Measurements from ENCODE around the gene GGT7. TPM values are rescaled to one million over a fixed set of nuclear protein-coding genes. Genes with fewer than 3 reads are reported as not detected.
"Not testable (repeated sequence)": the region's sequence is repeated elsewhere in the genome, so short reads cannot be mapped to it uniquely, and the experiment has no call there.

Gene GGT7, protein sequence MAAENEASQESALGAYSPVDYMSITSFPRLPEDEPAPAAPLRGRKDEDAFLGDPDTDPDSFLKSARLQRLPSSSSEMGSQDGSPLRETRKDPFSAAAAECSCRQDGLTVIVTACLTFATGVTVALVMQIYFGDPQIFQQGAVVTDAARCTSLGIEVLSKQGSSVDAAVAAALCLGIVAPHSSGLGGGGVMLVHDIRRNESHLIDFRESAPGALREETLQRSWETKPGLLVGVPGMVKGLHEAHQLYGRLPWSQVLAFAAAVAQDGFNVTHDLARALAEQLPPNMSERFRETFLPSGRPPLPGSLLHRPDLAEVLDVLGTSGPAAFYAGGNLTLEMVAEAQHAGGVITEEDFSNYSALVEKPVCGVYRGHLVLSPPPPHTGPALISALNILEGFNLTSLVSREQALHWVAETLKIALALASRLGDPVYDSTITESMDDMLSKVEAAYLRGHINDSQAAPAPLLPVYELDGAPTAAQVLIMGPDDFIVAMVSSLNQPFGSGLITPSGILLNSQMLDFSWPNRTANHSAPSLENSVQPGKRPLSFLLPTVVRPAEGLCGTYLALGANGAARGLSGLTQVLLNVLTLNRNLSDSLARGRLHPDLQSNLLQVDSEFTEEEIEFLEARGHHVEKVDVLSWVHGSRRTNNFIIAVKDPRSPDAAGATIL
- 22.0 TPM for total RNA-seq
- long read RNA-seq, partial matches to known transcripts, result 7 of 21 reads
- long read RNA-seq, other reads (novel, unspliced or antisense), result 14 of 21 reads

DNA sequence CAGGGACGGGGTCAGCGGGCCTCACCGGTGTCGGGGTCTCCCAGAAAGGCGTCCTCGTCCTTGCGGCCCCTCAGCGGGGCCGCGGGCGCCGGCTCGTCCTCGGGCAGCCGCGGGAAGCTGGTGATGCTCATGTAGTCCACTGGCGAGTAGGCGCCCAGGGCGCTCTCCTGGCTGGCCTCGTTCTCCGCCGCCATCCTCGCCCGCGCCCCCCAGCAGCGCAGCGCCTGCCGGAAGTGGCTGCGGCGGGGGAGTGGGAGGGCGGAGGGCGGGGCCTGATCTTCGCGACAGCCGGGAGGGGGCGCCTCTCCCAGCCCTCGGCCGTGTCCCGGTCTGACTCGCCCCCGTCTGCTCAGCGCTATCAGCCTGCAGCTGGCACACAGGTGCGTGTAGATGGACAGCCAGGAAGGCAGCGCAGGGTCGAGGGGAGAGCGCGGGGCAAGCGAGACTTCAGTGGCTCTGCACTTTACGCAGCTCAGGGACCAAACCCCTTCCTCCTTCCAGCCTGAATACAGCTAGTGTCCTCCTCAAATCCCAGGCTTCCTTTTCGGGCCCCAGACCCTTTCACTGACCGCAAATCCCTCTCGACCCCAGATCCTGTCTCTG, at the start of gene GGT7:
GGT7 (minus strand) TSS at position 235 of the 603 bp plus-strand sequence; CDS start at position 194, 41 bp downstream.
- DNase-seq, result peak; percentile 91
- peak; percentile 66 for ATAC-seq
- intact Hi-C loops (cut with micrococcal nuclease), result no loop called here

DNA sequence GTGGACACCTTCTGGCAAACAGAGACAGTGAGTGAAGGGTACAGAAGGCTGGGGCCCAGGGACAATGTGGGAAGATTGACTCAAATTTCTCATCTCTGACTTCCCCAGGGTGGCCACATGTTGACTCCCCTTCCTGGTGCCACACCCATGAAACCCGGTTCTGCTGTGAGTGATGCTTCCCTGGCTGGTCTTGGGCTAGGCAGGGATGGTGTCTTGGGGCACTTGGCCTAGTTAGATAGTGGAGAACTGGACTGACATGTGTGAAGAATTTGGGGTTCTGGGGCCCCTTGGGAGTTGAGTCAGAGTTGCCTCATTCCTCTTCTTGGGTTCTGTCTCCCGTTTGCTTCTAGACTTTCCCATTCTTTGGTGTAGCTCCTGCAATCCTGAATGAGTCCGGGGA, 48.8 kb upstream of the GGT7 start:
- intact Hi-C loops (cut with micrococcal nuclease), result no loop called here
- ATAC-seq, result no peak
- DNase-seq, result no peak

DNA sequence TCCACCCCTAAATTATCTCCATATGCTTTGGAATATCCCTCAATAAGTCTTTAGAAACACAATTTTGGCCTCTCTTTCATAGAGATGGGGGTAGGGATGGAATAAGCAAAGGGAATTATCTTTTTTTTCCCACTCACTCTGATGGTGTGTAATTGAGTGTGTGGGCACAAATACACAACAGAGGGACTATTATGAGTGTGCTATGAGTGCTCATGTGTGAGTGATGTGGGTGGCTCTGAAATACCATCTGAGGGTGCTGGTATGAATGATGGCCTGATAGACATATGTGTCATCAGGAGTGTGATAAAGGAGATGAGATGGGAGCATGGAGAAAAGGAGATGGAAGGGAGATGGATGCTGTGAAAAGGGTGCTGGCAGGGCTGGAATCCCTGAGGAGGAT, 47.4 kb upstream of the GGT7 start:
- intact Hi-C loops (cut with micrococcal nuclease), result no loop called here
- no peak for ATAC-seq
- no peak for DNase-seq

DNA sequence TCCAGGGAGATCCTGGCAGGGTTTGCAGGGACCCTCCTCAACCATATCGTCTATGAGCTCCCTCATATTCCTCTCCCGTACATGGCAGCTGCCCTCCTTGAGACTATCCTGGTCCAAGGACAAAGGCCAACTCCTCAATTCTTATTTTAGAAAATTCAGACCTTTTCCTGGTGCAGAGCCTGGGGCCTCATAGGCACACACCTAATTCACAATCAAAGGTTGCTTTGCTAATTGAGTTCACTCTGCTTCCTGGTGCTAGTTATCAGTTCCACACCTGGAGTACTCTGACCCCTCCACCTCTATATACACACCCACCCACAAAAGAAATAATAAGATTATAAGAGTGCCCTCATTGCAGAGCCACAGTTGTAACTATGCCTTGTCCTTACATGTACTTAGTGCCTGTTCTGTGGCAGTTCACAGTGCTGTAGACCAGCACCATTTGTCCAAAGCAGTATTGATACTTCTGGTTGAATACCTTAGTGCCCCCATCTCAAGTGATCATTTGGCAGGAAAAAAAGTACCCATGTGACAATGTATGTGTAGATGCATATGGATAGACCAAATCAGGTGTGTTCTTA, 44.2 kb upstream of the GGT7 start:
- ATAC-seq (peak; percentile 27), DNase-seq (no peak)

DNA sequence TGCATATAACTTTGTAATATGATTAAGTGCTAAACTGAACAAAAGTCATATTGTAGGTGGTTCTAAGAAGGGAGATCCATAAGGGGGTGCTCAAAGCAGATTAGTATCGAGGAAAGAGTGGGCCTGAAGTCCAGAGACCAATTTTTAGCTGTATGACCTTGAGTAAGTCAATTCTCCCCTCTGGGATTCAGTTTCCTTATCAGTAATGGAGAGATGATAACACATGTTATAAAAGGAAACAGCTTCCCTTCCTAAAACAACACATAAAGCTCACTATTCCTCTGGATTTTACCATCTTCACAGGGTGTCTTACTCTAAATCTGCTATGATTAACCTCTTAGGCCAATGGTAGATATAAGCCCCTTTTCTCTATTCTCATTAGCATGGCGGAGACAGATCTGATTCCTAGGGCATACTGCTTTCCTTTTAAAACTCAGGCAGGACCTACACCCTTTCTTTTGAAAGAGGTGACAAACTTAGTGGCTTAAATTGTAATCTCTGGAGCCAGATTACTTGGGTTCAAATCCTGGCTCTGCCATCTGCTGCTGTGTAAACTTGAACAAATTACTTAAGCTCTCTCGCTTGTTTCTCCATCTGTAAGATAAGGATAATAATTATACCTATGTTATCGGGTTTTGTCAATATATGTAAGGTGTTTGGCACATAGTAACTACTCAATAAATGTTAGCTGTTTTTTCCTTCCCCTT, 43.2 kb upstream of the GGT7 start:
- DNase-seq, result no peak
- peak; percentile 39 for ATAC-seq
- intact Hi-C loops (cut with micrococcal nuclease), result no loop called here

More for the DNA sequence above, 44.2 kb upstream of the GGT7 start:
- intact Hi-C loops (cut with micrococcal nuclease), result no loop called here

DNA sequence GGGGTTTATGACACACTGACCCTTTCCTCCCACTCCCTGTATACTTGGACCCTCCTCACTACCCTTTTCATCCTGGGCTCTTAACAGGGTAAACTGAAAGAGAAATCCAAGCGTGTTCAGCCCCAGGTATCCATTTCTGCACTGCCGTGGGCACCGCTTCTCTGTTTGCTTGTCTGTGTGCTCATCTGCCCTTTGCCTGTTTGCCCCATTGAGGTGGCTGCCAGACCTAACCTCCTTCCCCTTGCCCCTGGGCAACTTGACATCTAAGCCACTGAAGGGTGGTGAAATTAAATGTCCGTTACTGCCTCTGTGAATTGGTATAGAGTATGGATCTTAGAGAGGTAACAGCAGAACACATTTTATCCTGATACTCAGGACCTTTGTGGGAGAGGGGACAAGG, 42.5 kb upstream of the GGT7 start:
- intact Hi-C loops (cut with micrococcal nuclease), result no loop called here
- ATAC-seq, result peak; percentile 12
- no peak for DNase-seq

DNA sequence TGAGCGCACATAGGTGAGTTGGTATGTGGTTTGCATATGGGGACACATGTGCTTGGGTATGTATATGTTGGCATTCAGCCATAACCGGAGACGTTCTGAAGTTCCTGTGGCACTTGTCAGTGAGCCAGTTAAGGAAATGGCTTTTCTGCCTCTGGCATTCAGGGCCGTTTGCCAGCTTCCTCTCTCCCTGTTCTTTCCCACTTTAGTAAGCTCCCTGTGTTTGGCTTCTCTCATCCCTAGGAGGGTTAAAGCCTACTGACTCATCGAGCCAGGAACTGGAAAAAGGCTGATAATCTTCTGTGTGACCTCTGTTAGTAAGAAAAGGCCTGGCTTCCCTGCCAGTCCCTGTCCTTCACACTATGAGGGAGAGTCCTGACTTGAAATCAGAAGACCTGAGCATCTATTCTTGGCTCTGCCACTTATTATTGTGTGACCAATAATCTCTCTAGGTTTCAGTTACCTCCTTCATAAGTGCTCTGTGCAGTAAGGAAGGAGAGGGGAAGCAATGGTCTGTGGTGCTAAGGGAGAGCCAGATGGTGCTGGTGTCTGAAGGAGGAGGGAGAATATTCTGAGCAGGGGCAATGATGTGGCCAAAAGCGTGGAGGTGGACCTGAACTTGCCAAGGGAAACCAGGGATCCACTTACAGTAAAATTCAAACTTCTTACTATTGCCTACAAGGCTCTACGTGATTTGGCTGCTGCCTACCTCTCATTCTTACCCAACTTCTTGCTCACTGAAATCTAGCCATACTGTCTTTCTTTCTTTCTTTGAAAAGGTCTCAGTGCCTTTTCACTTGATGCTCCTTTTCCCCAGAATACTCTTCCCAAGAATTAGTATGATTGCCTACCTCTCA, 35.2 kb upstream of the GGT7 start:
- peak; percentile 61 for DNase-seq
- ATAC-seq, result peak; percentile 96
- intact Hi-C loops (cut with micrococcal nuclease), result no loop called here

DNA sequence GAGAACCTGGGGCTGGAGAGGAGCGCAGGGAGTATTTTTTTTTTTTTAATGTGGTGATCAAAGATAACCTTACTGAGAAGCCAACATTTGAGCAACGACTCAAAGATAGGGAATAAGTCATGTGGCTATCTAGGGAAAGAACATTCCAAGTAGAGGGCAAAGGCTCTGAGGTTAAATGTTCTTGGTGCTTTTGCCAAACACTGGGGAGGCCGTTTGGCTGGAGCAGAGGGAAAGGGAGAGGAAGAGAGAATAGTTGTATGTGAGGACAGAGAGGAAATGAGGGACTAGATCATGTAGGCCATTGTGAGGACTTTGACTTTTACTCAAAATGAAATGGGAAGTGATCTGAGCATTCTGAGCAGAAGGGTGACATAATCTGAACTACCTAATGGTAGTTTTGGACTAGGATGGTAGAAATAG, 31.6 kb upstream of the GGT7 start:
- peak; percentile 3 for ATAC-seq
- no peak for DNase-seq
- intact Hi-C loops (cut with micrococcal nuclease), result no loop called here

DNA sequence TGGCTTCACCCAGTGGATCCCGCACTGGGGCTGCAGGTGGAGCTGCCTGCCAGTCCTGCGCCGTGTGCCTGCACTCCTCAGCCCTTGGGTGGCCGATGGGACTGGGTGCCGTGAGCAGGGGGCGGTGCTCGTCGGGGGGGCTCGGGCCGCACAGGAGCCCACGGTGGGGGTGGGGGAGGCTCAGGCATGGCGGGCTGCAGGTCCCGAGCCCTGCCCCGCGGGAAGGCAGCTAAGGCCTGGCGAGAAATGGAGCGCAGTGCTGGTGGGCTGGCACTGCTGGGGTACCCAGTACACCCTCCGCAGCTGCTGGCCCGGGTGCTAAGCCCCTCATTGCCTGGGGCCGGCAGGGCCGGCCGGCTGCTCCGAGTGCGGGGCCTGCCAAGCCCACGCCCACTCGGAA, 26.1 kb upstream of the GGT7 start:
- ATAC-seq; DNase-seq; intact Hi-C loops (cut with micrococcal nuclease): not testable (repeated sequence)

DNA sequence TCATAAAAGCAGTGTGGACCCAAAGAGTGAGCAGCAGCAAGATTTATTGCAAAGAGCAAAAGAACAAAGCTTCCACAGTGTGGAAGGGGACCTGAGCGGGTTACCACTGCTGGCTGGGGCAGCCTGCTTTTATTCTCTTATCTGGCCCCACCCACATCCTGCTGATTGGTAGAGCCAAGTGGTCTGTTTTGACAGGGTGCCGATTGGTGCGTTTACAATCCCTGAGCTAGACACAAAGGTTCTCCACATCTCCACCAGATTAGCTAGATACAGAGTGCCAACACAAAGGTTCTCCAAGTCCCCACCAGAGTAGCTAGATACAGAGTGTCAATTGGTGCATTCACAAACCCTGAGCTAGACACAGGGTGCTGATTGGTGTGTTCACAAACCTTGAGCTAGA, 25.5 kb upstream of the GGT7 start:
- DNase-seq; intact Hi-C loops (cut with micrococcal nuclease); ATAC-seq: not testable (repeated sequence)

DNA sequence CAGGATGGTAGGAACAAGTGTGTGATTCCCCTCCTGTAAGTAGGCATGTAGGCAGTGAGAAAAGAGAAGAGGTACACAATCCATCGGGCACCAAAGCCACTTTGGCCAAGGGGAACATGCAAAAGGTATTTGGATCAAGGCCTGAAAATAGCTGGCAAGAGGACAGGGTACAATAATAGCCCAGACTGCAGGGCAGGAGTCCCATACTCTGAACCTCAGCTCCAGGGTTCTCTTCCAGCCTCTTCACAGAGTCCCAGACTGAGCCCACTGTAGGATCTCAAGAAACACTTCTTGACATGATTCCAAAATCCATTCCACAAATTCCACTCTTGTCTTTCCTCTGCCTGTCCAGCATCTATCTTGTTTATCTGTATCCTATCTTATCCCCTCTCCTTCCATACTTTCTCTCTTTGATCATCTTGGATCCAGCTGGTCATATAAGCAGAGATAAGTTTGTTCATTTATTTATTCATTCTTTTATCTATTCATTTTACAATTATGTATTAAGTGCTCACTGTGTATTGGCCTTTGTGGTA, 23.5 kb upstream of the GGT7 start:
- ATAC-seq (peak; percentile 94), DNase-seq (peak; percentile 38)
- intact Hi-C loops (cut with micrococcal nuclease), result no loop called here

DNA sequence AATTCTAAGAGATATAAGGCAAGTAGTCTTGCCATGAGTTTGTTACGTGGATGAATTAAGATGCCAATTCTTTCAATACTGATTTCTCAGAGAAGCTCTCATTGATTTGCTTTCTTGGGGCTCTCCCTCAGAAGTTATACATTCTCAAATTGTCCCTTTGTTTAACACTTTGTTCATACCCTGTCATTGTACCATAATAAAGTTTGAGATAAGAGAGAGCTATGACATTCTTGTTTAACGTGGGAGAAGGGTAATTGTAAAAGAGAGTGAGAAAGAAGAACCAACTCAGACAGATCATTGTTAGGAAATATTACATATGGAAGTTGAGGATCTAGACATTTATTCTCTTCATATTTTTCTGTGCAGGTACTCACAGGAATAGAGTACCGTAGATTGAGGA, 22.8 kb upstream of the GGT7 start:
- intact Hi-C loops (cut with micrococcal nuclease), result no loop called here
- no peak for ATAC-seq

DNA sequence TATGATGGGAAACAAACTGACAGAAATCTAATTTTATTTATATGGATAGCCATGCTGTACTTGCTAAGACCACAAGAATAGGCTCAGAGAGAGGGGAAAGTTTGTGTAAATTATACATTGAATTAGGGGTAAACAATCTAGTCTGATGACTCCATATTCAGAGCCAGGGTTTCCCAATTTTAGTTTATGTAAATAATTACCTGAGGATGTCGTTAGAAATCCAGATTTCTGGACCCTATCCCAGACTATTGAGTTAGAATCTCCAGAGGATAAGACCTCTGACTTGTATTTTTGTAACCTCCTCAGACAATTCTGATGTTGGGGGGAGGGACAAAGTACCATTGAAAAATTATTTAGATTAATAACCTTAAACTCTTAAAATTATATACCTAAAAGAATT, 22.1 kb upstream of the GGT7 start:
- intact Hi-C loops (cut with micrococcal nuclease), result no loop called here
- DNase-seq (no peak), ATAC-seq (no peak)

More for the DNA sequence above, 22.8 kb upstream of the GGT7 start:
- DNase-seq, result no peak

DNA sequence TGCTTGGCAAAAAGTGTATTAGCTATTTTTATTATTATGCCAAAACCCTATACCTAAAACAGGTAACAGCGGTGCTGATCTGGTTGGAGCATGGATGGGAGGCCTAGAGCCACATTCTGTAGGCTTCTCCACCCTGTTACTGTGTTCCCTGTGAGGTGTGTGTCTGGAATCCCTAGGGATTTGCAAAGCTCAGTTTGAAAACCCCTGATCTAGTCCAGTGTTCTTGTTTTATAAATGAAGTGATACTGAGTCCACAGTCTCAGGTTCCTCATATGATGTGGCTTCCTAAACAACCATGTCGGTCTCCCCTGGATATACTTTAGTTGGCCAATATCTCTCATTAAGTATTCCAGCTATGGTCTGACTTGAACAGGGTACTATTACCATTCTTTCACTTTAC, 20.0 kb upstream of the GGT7 start:
- intact Hi-C loops (cut with micrococcal nuclease), result no loop called here
- ATAC-seq (no peak), DNase-seq (no peak)

DNA sequence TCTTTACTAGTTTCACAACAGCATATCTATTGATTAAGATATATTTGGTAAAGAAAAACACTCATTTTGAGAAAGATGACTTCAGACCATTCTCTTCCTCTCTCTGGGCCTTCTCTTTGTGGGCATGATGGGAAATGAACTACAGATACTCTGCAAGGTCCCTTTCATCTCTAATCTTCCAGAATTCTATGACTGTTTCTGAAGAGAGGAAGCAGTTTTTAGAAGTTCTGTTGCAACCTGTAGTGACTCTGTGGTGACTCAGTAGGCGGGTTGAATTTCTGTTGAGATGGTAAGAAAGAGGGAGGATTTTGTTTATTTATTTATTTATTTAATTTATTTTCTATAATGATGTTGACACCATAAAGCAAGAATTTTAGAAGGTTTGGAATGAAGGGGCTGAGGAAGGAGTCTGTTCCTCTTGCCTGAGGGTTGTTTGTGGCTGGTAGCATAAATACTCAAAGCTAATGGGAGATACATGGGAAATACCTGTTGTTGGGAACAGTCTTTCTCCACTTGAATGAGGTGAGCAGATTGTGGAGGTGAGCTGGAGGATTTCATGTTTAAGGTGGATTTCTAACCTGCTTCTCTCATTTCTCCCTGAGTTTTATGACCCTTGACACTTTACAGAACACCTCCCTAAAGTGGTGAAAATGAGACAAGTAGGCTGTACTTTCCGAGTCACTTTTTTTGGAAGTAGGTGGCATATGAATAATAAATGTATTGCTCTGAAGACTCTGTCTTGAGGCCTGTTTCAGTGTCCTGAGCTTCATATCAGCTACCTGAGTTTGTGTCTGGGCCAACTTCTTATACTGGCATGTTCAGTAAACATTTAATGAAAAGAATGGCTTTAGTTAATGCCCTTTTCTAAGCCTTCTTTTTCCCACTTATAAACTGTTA, 18.8 kb upstream of the GGT7 start:
- DNase-seq, result no peak
- intact Hi-C loops (cut with micrococcal nuclease), result no loop called here
- ATAC-seq, result no peak

DNA sequence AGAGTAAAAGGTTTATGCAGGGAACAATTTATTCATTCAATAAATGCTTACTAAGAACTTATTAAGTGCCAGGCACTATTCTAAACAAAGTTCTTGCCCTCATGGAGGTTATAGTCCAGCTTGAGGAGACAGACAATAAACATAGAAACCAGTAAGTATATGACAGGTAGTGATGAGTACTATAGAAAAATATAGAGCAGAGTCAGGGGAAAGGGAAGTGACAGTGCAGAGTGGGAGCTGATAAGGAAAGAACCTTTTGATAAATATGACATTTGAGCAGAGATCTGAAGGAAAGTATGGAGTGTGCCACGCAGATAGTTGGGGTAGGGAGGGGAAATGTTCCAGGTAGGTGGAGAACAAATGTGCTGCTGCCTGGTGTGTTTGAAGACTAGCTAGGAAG, 15.8 kb upstream of the GGT7 start:
- ATAC-seq, result peak; percentile 27
- no peak for DNase-seq
- intact Hi-C loops (cut with micrococcal nuclease), result no loop called here

DNA sequence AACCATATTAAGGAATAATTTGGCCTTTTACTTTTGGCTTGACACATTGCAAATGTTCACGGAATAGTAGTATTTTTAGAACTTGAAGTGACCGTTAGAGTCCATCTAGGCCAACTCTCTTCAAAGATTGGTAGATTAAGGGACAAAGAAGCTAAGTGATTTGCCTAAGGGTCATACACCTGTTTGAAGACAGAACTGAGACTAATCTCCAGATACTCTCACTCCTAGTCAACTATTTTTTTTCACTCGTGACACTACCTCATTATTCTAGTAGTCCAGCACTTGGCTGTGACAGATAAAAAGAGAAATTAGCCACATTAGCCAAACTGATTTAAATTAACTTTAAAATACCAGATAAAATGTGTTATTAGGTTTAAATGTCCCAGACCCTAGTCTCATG, 14.4 kb upstream of the GGT7 start:
- no peak for ATAC-seq
- no peak for DNase-seq
- intact Hi-C loops (cut with micrococcal nuclease), result no loop called here
